ENCODE results near the gene MC1R.

Gene MC1R

DNA sequence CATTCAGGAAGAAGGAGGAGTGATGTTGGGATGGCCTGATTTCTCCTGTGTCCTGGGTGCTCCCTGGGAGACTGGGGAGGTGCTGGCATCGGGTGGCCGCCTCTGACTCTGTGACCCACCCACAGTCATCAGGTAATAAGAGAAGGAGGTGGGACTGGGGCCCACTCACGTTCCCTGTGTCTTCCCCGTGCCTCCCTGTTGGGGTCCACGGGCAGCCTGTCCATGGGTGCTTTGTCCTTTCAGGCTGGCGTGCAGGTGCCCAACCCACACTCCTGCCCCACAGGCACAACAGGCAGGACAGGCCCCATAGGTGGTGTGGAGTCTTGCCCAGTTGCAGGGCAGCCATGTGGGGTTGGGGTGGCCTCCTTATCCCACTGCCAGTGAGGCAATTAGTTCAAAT, 33.9 kb downstream of the MC1R start:
- Histone ChIP-seq H3K27ac (no peak overlapping the region), H3K4me3 (no peak overlapping the region)
- no peak for TF ChIP-seq CTCF (IDR thresholded peaks at IDR 0.05)
- no peak for DNase-seq (ENCODE audit: low spot score)

DNA sequence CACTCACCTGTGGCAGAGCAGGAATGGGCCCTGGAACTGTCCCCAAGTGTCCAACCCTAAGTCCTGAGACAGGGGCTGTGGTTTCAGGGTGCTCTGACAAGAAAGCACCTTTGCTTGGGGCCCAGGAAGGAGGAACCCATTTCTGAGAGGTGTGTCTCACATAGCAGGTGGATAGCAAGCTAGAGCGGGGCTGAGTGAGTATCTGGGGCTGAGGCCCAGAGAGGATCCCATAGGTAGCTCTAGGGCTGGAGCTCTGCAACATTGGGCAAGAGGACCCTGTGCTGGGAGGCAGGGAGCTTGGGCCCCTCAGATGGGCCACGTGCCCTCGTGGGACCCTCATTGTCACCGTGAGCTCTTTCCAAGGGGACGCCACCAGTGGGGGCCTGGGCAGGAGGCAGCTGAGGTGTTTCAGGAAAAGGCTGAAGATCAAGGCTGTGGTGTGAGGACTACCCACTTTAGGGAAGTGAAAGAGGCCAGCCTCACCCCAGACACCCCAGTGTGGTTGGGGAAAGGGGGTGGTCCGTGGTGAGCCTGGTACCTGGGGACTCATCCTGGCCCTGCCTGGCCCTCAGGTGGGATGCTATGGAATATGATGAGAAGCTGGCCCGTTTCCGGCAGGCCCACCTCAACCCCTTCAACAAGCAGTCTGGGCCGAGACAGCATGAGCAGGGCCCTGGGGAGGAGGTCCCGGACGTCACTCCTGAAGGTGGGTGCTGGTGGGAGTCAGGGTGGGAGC, 35.2 kb downstream of the MC1R start:
- no peak for DNase-seq (ENCODE audit: low spot score)
- no peak for TF ChIP-seq CTCF (IDR thresholded peaks at IDR 0.05)
- Histone ChIP-seq H3K4me3 (no peak overlapping the region), H3K27ac (no peak overlapping the region)

DNA sequence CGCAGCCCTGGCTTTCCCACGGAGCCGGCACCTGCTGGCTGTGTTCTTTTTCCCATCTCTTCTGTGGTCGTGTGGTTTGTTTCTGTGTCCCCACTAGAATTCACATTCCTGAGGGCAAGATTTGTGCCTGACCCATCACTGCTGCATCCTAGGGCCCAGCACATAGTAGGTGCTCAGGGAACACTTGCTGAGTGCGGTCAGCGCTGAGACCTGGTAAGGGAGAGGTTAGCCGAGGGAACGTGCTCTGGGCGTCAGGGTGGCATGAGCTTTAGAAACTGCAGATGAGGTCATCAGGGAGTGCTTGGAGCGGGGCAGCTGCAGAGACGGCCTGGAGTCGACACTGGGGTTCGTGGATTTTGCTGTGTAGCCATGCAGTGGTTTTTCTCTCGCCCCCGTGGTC, 35.8 kb downstream of the MC1R start:
- no peak for DNase-seq (ENCODE audit: low spot score)
- H3K4me3 ChIP-seq = no peak overlapping the region
- TF ChIP-seq CTCF (IDR thresholded peaks at IDR 0.05) = no peak
- no peak overlapping the region for H3K27ac ChIP-seq

DNA sequence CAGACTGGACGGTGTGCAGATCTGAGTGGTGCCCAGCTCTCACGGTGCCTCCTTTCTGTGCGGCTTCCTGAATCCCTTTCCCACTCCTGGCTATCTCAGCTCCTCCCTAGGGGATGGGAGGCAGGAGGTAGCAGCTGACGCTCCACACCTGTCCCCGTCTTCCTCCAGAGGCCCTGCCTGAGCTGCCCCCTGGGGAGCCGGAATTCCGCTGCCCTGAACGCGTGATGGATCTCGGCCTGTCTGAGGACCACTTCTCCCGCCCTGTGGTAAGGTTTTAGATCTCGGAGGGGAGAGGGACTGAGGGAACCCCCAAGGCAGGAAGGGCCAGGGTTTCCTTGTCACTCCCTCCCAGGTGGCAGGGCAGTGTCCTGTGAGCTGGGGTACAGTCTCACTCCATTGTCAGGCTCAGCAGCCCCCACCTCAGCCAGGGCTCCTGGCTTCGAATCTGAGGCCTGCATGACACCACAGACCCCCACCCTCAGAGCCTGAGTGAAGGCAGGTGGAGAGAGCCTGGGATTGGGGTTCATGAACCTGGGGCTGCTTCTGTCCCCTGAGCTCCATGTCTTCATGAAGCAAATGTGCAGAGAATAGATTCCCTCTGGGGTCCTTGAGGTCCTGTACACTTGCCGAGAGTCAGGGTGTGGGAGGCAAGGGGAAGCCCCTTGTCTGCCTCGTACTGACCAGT, 36.5 kb downstream of the MC1R start:
- H3K27ac ChIP-seq = no peak overlapping the region
- TF ChIP-seq CTCF (IDR thresholded peaks at IDR 0.05) = no peak
- no peak overlapping the region for H3K4me3 ChIP-seq
- no peak for DNase-seq (ENCODE audit: low spot score)

DNA sequence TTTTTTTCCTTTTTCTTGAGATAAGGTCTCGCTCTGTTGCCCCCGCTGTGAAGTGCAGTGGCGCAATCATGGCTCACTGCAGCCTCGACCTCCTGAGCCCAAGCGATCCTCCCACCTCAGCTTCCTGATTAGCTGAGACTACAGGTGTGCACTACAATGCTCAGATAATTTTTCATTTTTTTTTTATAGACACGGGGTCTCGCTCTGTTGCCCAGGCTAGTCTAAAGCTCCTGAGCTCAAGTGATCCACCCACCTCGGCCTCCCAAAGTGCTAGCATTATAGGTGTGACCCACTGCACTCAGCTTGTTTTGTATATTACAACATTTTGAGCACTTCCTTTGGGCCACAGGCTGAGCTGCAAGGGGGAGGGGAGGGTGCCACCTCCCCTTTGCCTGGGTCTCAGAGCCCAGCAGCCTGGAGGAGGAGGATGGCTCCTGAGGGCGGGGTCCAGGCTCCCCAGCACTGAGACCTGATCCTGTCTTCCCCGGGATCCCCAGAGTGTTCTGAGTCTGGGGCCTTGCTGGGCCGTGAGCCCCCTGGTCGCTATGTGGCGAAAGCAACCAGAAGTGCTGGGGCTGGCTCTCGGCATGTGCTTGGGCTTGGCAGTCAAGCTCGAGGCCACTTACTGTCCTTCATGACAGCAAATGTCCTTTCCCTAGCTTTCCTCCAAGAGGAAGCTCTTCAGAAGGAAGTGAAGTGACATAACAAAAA, 38.0 kb downstream of the MC1R start:
- DNase-seq (ENCODE audit: low spot score) = no peak
- Histone ChIP-seq H3K27ac (peak overlapping the region in 1 of 2 donors; percentile 65), H3K4me3 (no peak overlapping the region)
- no peak for TF ChIP-seq CTCF (IDR thresholded peaks at IDR 0.05)

GRCh38 chr16:89957216-89957785, 38.6 kb downstream of the MC1R start:
- Histone ChIP-seq H3K27ac (peak overlapping the region in 1 of 2 donors; percentile 33), H3K4me3 (no peak overlapping the region)
- TF ChIP-seq CTCF (IDR thresholded peaks at IDR 0.05) = no peak
- no peak for DNase-seq (ENCODE audit: low spot score)

Measured in coronary artery (tissue), 2 donors.